Measurements from ENCODE around the gene SYTL2. TPM values are rescaled to one million over a fixed set of nuclear protein-coding genes. Genes with fewer than 3 reads are reported as not detected.

Gene SYTL2
- total and polyA plus RNA-seq, 4 donors = 2.6 to 27.4 (median 4.4) TPM

- WGBS = 93% methylated on average over 1 of the region's 1 CpG
- no peak for TF ChIP-seq GABPA (IDR thresholded peaks at IDR 0.05 in 1 of 2, conservative IDR thresholded peaks at IDR 0.05 in 1 of 2)
- no peak for TF ChIP-seq NR2F2 (IDR thresholded peaks at IDR 0.05)
- no peak for TF ChIP-seq TAF1 (conservative IDR thresholded peaks at IDR 0.05)
Observed at GRCh38 chr11:85835263-85835662, 24.3 kb upstream of the SYTL2 start.

GRCh38 chr11:85831050-85831449 is 20.1 kb upstream of the SYTL2 start:
- no peak overlapping the region for H3K4me3 ChIP-seq (ENCODE audit: low read depth in 1 of 3, low read length in 3 of 3)
- no peaks in the 10 kb centered on the region for H3K36me3 ChIP-seq (ENCODE audit: control insufficient read depth in 4 of 4, insufficient read depth in 3 of 4, low read depth in 1 of 4, low read length in 3 of 4)
- TF ChIP-seq JUND (IDR thresholded peaks at IDR 0.05) = no peak
- TF ChIP-seq RXRA (IDR thresholded peaks at IDR 0.05) = peak in 1 of 2 donors; percentile 7
- no peak for TF ChIP-seq RAD21 (IDR thresholded peaks at IDR 0.05)
- TF ChIP-seq HNF4A (conservative IDR thresholded peaks at IDR 0.05) = peak; percentile 9 to 14
- no peak for TF ChIP-seq MAX (IDR thresholded peaks at IDR 0.05)
- peaks cover 0 to 5% (median 1%) of the 10 kb centered on the region in 4 donors for H3K27me3 ChIP-seq (ENCODE audit: control insufficient read depth in 4 of 4, insufficient read depth in 4 of 4, low read length in 3 of 4)
- peaks cover 0 to 3% (median 0%) of the 10 kb centered on the region in 4 donors for H3K9me3 ChIP-seq (ENCODE audit: control insufficient read depth in 4 of 4, low read length in 3 of 4)
- no peak overlapping the region for H3K27ac ChIP-seq (ENCODE audit: low read depth in 1 of 2, low read length in 2 of 2)
- peaks cover 0 to 8% (median 2%) of the 10 kb centered on the region in 4 donors for H3K4me1 ChIP-seq (ENCODE audit: control insufficient read depth in 4 of 4, insufficient read depth in 4 of 4, low read length in 3 of 4)
- H3K9ac ChIP-seq (ENCODE audit: low read depth in 1 of 2, low read length in 2 of 2) = no peak overlapping the region
- DNase-seq (ENCODE audit: low spot score) = no peak

More at GRCh38 chr11:85835263-85835662, 24.3 kb upstream of the SYTL2 start:
- H3K27me3 ChIP-seq (ENCODE audit: control insufficient read depth in 4 of 4, insufficient read depth in 4 of 4, low read length in 3 of 4) = no peaks in the 10 kb centered on the region
- H3K36me3 ChIP-seq (ENCODE audit: control insufficient read depth in 4 of 4, insufficient read depth in 3 of 4, low read depth in 1 of 4, low read length in 3 of 4) = no peaks in the 10 kb centered on the region
- no peak overlapping the region for H3K9ac ChIP-seq (ENCODE audit: low read depth in 1 of 2, low read length in 2 of 2)
- DNase-seq (ENCODE audit: low spot score) = no peak
- peaks cover 0 to 3% (median 0%) of the 10 kb centered on the region in 4 donors for H3K9me3 ChIP-seq (ENCODE audit: control insufficient read depth in 4 of 4, low read length in 3 of 4)
- no peak overlapping the region for H3K4me3 ChIP-seq (ENCODE audit: low read depth in 1 of 3, low read length in 3 of 3)
- no peak overlapping the region for H3K27ac ChIP-seq (ENCODE audit: low read depth in 1 of 2, low read length in 2 of 2)
- H3K4me1 ChIP-seq (ENCODE audit: control insufficient read depth in 4 of 4, insufficient read depth in 4 of 4, low read length in 3 of 4) = peaks cover 0 to 8% (median 2%) of the 10 kb centered on the region in 4 donors

GRCh38 chr11:85829172-85829571 is 18.2 kb upstream of the SYTL2 start:
- Histone ChIP-seq H3K27me3 (ENCODE audit: control insufficient read depth in 4 of 4, insufficient read depth in 4 of 4, low read length in 3 of 4) (peaks cover 0 to 5% (median 1%) of the 10 kb centered on the region in 4 donors), H3K4me3 (ENCODE audit: low read depth in 1 of 3, low read length in 3 of 3) (no peak overlapping the region), H3K4me1 (ENCODE audit: control insufficient read depth in 4 of 4, insufficient read depth in 4 of 4, low read length in 3 of 4) (peaks cover 0 to 8% (median 2%) of the 10 kb centered on the region in 4 donors), H3K27ac (ENCODE audit: low read depth in 1 of 2, low read length in 2 of 2) (no peak overlapping the region), H3K36me3 (ENCODE audit: control insufficient read depth in 4 of 4, insufficient read depth in 3 of 4, low read depth in 1 of 4, low read length in 3 of 4) (no peaks in the 10 kb centered on the region), H3K9me3 (ENCODE audit: control insufficient read depth in 4 of 4, low read length in 3 of 4) (no peaks in the 10 kb centered on the region), H3K9ac (ENCODE audit: low read depth in 1 of 2, low read length in 2 of 2) (no peak overlapping the region)
- no peak for DNase-seq (ENCODE audit: low spot score)
- WGBS = 95% methylated on average over 2 of the region's 2 CpGs
- TF ChIP-seq RXRA (IDR thresholded peaks at IDR 0.05) (no peak), FOXA1 (IDR thresholded peaks at IDR 0.05) (no peak), YY1 (IDR thresholded peaks at IDR 0.05) (no peak), HNF4G (IDR thresholded peaks at IDR 0.05) (no peak), MAX (IDR thresholded peaks at IDR 0.05) (no peak), EGR1 (IDR thresholded peaks at IDR 0.05; ENCODE audit: low read depth in 2 of 2) (no peak), REST (IDR thresholded peaks at IDR 0.05) (no peak), ATF3 (IDR thresholded peaks at IDR 0.05) (no peak), TAF1 (conservative IDR thresholded peaks at IDR 0.05) (no peak), JUND (IDR thresholded peaks at IDR 0.05) (no peak), CTCF (IDR thresholded peaks at IDR 0.05; ENCODE audit: low read depth, low read length, missing input control) (no peak), HNF4A (conservative IDR thresholded peaks at IDR 0.05) (no peak), GABPA (IDR thresholded peaks at IDR 0.05 in 1 of 2, conservative IDR thresholded peaks at IDR 0.05 in 1 of 2) (no peak), RAD21 (IDR thresholded peaks at IDR 0.05) (no peak), FOXA2 (IDR thresholded peaks at IDR 0.05) (no peak), NR2F2 (IDR thresholded peaks at IDR 0.05) (no peak), ZBTB33 (IDR thresholded peaks at IDR 0.05) (no peak), SP1 (IDR thresholded peaks at IDR 0.05) (no peak)

Data from liver (tissue), 9 donors.